RKO (cell line): ENCODE measurements around the gene HCFC1.

Experiments used
- DNase-seq: peaks from one replicate; pipeline ENCODE4 v3.0.0-alpha.2; 2016; ENCODE audit warnings: low spot score

Gene HCFC1

DNA sequence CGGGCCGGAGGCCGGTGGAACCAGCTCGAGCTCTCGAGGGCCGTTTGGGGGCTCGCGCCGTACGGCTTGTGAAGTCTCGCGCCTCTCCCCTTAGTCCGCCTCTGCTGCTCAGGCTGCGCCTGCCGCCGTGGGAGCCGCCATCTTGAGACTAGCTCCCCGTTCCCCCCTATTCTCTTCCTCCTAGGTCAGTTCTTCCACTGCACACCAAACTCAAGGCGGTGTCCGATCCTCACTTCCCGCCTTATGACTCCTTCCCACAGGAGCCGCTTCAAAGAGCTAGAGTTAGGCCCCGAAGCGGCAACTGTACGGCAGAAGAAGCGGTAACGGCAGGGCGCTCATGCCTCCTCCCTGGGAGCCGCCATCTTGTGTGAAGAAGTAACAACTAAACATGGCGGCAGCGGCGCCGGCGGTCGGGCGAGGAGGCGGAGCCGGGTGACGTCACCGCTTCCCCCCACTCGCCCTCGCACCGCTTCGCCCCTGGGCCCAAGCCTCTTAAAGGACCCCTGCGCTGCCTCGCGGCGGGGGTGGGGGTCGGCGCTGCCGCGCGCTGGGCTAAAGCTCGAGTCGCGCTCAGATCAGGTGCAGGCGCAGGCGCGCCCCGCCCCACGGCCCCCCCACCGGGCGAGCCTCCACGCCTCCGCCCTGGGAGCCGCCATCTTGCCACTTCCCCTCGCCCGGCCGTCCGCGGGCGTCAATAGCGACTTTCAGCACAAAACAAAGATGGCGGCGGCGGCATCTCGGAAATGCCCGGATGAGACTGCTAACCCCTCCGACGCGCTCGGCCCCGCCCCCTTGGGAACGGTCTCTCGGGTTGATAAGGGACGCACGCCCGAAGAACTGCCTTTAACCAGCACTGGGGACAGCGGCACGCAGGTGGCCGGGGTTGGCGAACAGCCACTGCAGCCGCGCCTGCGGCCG lies at the start of gene HCFC1:
TSS of gene HCFC1 (minus strand) at position 369 of the 918 bp plus-strand sequence. CDS start 978 bp downstream, outside the sequence.
- peak; percentile 92 for DNase-seq

GRCh38 chrX:154021131-154021611 lies 49.6 kb upstream of the HCFC1 start:
- DNase-seq, result peak; percentile 74

DNA sequence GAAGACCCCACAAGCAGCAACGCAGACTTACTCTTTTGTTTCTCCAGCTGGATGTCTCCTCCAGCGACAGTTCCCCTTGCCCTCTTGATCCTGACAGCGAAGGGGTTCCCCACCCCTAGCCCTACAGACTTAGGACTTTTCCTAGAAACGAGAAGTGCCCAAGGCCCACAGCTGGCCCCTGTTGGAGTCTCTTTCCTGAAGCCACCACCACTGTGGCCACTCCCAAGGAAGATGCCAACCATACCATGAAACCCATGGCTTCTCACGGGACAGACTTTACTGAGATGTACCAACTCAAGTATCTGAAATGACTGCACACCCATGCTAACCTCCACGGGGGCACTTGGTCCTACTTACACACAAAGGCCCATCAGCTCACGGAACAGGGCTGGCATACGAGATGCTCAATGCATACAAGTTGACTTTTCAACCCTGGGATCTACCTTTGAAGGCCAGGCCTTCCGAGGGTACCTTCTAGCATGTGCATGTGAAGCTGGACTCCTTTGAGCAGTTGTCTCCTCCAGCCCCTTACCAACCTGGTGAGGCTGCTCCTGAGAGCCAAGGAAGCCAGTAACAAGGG lies 49.0 kb upstream of the HCFC1 start:
- no peak for DNase-seq

GRCh38 chrX:154019633-154020528 lies 48.3 kb upstream of the HCFC1 start, which contains the start of gene IRAK1:
Gene IRAK1 (minus strand): TSS chrX:154019902. CDS start chrX:154019812, 90 bp downstream.
- peak; percentile 67 for DNase-seq

DNA sequence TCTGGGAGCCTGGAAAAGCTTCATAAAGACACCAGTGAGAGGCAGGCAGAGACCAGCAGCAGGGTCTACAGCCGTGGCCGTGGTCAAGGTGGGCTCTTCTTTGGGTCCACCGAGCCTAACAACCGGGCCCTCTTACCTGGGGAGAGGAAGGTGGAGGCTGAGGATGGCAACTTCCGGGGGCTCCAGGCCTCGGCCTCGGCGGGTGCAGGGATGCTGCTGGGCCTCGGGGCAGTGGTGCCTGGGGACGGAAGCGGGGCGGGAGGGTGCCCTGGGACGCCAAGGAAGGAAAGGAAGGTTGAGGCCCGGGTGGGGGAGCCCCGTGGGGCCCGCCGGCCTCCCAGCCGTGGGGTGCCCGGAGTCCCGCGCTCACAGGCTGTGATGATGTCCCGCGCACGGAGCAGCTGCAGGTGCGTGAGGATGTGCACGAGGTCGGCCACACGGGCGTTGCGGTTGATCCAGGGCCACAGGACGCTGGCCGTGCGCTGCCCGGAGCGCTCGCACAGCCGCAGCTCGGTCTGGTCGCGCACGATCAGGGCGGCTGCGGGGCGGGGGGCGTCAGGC lies 47.5 kb upstream of the HCFC1 start:
- no peak for DNase-seq

- no peak for DNase-seq
Measured at GRCh38 chrX:154018518-154019060, 47.0 kb upstream of the HCFC1 start.

DNA sequence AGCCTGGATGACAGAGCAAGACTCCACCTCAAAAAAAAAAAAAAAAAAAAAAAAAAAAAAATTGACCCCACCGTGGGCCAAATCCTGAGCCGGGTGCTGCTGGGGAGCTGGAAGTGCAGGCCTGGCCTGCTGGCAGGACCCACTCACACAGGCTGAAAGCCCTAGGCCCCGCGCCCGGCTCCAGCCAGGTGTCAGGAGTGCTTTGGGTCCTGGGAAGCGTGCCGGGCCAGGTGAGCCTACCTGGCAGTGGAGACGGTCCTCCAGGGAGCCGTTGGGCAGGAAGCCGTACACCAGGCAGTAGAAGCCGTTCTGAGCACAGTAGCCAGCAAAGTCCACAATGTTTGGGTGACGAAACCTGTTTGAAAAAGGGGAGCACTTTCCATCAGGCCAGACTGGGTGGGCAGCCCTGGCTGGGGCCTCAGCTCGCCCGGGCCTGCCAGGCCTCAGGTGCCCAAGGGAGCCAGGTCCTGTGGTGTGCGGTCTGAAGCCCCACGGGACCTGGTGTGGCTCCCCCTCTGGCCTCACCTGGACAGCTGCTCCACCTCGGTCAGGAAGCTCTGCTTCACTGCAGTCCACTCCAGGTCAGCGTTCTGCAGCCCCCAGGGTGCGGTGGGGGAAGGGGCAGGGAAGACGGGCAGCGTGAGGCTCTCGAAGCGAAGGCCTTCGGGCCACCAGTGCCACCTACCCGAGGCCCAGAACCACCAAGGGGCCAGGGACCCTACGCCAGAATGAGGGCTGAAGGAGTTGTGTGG lies 46.3 kb upstream of the HCFC1 start:
- DNase-seq, result no peak

DNA sequence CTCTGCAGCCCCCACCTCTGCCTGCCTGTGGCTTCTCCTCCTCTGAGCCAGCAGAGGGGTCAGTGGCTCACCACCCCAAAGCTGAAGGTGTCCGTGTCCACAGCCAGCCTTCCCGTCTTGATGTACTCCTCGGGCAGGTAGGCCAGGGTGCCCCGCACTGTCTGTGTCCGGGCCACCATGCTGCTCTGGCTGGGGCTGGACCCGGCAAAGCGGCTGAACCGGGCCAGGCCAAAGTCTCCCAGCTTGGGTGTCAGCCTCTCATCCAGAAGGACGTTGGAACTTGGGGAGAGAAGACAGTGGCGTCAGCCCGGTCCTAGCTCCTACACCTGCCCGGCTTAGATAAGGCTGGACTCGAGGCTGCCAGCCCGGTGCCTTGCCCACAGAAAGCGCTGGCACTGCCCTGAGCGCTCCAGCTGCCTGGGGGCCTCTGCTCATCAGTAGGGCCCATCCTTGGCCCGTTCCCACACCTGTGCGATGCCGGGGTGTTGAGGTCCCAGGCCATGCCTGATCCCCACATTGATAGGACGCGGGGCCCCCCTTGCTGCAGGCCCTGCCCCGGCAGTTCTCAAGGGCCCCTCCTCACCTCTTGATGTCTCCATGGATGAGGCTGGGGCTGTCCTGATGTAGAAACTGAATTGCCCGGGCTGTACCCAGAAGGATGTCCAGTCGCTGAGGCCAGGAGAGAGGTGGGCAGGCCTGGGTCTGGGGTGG lies 44.9 kb upstream of the HCFC1 start:
- no peak for DNase-seq

DNA sequence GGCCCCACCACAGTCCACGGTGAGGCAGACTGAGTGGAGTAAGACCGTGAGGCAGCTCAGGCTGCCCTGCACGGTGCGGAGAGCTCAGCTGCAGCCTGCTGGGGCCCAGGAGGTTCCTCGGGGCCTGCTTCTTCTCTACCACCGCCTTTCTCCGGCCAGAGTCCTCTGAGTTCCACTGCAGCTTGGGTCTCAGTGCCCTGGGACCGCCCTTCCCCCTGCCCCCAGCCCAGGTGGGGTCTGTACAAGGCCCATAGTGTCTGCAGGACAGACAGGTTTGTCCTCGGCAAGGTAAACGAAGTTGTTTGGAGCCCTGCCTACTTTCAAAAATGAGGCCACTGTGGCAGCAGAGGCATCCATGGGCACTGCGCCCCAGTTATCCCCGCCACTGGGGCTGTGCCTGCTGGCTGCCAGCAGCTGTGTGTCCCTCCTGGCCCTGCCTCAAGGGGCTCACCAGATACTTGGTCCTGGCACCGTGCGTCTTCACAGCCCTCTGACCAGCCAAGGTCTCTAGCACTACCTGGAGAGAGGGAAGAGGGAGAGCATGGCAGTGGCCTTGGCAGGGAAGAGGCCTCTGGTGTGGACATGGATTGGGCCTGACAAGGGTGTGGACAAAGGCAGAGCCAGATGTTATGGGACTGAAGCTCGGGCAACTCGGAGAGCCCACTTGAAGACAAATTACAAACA lies 44.1 kb upstream of the HCFC1 start:
- no peak for DNase-seq

DNA sequence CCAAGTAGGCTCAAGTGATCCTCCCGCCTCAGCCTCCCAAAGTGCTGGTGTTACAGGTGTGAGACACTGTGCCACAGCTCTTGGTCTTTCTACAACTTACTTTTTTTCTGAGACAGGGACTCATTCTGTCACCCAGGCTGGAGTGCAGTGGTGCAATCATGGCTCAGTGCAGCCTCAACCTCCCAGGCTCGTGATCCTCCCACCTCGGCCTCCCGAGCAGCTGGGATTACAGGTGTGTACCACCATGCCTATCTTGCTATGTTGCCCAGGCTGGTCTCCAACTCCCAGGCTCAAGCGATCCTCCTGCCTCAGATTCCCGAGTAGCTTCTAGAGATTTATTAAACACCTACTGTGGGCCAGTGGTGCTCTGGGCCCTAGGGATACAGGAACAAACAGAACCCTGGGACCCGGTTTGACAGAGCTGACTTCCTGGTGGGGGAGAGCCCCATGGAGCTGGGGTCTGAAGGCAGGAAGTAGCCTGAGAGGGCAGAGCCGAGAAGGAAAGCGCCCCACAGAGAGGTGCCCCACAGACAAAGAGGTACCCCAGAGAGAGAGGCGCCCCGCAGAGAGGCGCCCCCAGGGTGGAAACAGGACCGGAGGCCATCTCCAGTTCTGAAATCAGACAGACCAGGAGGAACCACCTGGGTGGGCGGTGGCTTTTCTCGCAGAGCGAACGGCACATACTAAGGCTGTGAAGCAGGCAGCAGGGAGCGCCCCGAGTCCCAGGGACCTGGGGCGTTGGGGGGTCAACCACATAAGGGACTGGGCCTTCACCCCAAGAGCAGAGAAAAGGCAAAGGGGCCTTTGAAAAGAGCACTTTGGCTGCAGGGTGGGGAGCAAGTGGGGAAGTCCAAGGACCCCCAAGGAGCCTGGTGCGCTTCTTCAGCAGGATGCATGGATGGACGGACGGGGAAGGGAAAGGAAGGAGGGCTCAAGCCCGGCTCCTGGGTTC lies 43.1 kb upstream of the HCFC1 start:
- DNase-seq, result no peak

DNA sequence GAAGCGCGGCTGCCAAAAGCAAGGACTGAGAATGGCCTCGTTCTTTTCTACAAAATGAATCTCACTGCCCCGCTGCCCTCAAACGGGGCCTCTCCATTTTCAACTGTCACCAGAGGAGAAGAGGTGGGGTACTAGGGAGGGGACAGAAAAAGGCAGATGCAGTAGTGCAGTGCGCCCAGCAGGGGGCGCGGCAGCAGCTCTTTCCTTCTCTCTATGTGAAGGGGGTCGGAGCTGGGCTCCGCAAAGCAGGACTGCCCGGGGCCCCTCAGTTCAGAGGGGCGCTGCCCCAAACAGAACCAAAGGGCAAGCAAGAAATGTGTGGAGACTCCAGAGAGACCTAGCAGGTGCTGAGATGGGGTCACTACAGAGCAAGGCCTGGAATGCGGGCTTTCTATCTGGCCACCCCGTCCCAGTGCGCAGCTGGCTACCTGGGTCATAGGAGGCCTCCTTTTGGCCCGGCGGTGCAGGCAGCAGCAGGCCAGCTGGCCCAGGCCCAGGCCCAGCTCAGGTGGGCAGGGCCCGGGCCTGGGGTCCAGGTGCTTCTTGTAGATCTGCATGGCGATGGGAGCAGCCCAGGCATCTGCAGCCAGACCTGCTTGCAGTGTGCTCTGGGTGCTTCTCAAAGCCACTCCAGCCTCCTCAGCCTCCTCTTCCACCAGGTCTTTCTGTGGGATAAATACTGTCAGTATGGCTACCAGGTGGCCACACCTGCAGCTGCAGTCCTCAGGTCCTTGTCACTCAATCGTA lies 42.2 kb upstream of the HCFC1 start:
- DNase-seq, result peak; percentile 37

- no peak for DNase-seq
Measured at GRCh38 chrX:154013001-154013421, 41.4 kb upstream of the HCFC1 start.

- DNase-seq, result no peak
Measured at GRCh38 chrX:154012336-154012991, 40.8 kb upstream of the HCFC1 start.

GRCh38 chrX:154011376-154012335 lies 40.0 kb upstream of the HCFC1 start:
- DNase-seq, result no peak

GRCh38 chrX:154010330-154011087 lies 38.9 kb upstream of the HCFC1 start:
- DNase-seq, result peak; percentile 30
